Hypothalamus (tissue), 51 donors: Measurements from ENCODE around the gene RNASE4.
"Not testable (repeated sequence)": the region's sequence is repeated elsewhere in the genome, so short reads cannot be mapped to it uniquely, and the experiment has no call there.

ENCODE experiments used
- DNase-seq, 51 donors: peaks; one replicate each; lab custom pipeline; 2025; lab: John Stamatoyannopoulos, UW

The RNASE4 gene

DNA sequence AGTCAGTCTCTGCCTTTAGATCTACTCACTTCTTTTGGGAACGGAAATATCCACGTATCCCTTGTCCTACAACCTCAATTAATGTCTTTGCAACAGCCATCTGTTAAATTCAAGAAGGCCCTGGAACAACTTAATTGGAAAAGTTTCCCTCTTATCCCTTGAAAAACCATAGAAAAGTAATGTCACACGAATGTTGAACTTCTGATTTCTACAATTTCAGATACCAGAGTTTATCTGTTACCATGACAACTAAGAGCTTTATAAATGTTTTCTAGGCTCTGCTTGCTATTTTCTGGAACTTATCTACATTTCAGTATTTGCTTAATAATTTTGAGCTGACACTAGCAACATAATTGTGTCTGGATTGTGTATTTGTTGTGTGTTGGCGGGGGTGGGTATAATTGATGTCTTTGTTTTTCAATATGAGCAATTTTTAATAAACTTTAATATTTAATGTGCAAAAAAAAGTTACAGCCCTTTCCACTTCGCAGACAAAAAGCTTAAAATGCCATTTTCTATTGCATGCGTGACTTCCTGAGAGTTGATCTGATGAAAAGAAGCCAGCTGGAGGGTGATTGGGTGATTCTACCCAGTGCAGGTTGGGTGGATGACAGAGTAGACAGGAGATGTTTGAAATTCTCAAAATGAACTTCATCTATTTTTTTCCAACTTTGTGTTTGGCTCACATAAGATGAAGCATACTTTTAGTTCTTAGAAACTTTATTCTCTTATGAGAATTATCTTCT, 49.5 kb downstream of the RNASE4 start:
- DNase-seq = no peak

DNA sequence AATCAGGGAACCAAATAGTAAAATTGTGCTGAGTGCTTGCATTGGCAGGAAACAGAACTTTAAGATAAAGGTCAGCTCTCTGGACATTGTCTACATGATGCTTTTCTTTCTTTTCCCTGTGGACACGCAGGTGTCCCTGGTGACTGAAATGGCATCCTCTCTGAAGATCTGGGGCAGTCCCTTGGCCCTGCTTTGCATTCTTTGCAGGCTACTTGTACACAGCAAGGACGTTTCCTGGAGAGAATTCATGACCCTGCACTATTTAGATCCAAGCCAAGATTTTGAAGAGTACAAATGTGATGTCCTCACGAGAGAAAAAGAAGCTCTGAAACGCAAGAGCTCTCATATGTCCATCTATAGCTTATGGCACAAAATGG, 50.1 kb downstream of the RNASE4 start:
- no peak for DNase-seq

DNA sequence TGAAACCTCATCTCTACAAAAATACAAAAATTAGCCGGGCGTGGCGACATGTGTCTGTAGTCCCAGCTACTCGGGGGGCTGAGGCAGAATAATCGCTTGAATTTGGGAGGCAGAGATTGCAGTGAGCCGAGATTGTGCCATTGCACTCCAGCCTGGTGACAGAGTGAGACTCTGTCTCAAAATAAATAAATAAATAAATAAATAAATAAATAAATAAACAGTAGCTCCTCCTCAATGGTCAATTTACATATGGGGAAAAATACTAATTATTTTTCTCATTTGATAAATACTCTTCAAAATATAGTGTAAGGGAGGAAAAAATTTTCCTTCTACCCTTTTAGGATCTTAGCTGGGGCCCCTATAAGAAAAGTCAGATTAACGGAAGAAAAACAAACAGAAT, 53.9 kb downstream of the RNASE4 start:
- not testable (repeated sequence) for DNase-seq

DNA sequence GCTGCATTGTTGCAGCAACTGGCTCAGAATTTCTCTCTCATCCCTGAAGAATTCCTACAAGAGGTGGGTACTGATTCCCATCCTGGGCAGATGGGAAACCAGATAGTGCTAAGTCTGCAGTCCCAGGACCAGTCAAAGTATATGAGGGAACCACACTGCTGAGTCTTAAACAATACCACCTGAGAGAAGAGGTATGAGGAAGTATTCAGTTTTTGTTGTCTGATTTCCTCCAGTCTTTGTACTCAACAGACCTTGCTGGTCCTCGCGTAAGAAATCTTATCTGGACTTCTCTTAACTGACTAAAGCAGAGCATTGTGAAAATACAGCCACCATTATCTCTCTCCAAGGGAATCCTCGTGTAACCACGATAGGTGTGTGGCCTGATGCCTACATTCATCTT, 57.8 kb downstream of the RNASE4 start:
- DNase-seq = no peak

DNA sequence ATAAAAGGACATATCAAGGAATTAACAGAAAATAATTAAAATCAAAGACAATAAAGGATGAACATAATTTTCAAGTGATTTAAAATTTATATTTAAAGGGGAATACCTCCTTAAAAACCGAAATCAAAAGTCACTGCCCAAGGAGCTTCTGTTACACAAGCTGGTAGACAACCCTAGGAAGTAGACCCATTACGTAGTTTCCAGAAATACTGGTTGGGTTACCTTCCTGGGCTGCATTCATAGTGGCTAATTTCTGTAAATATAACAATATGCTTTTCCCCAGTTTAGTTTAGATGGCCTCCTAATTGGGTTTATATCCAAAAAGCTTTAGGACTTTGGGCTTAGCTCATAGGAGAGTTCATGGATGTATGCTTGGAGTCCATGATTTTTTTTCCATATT, 59.2 kb downstream of the RNASE4 start:
- DNase-seq = no peak

DNA sequence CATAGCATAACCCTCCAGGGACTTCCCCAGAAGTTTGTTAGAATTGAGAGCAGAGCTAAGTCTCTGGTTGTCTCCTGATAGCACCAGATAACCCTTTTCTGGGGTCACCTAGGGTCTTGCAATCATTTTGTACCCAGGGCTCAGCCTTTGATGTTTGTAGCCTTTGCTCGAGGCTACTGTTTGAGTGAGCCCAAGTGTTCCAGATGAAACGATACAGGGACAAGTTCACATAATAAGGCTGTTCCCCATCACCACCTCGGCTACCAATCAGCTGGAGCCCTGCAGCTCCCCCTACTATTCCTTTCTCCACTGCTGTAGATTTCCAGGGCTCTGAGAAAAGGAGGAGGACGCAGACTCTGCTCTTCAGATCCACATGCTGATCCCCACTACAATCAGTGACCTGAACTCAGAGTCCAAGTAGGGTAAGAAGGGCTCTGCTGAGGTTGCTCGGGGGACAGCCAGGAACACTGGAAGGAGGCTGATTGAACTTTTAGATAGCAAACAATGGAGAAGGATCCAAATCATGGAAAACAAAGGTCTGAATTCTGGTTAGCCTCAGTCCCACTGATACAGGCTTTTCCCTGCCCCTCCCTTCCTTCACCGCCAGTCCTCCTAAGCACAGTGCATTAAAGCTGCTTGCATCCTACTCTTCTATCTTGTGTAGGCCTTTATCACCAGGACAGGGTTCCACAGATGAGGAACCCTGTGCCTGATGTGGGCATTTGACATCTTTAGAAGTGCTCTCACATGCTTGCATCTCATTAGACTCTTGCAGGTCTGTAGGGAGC, 61.4 kb downstream of the RNASE4 start, which contains the start of gene EDDM3A:
Gene EDDM3A, plus strand, starts transcription at position 317 of the 788 bp plus-strand sequence. CDS start 1,694 bp downstream, outside the sequence.
- DNase-seq = no peak

DNA sequence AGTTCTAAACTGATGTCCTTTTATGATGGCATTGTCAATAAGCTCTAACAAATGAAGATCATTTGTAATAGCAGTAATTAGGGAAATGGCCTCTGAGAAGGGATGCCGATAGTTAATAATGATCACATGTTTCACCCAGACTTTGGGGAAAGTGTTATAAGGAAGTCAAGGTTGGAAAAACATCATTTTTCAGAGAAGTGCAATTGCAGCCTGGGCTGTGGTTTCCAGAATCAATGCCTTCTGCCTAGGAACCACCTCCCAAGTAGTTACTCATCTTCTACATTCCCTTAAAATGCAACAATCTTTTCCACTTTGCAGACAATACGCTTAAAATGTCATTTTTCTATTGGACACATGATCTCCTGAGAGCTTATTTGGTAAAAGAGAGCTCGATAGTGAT, 62.2 kb downstream of the RNASE4 start:
- no peak for DNase-seq

DNA sequence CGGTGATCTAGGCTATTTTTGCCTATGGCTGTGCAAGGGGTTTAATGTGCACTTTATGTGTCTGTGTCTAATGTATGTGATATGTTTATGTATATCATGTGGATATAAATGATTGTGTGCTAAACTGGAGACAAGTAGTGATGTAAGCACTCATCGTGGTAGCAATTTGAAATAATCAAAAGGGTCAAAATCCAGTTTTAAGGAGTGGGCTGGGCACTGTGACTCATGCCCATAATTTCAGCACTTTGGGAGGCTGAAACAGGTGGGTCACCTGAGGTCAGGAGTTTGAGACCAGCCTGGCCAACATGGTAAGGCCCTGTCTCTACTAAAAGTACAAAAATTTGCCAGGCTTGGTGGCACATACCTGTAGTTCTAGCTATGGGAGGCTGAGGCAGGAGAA, 64.1 kb downstream of the RNASE4 start:
- no peak for DNase-seq

DNA sequence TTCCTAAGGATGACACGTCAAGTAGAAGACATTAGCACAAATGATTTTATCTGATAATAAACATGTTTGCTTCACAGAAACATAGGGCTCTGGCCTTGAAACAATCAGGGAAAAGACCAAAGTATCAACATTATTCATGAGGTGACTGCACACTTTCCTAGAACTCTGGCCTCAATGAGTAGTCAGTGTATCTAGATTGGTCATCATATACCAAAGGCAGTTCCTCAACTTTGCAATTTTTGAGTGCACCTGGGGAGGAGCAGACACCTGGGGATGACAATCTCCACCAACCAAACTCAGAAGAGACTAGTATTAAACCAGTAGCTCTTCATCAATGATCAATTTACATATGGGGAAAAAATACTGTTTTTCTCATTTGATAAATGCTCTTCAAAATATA, 65.8 kb downstream of the RNASE4 start:
- DNase-seq = no peak
